A673 (cell line): ENCODE data around the gene THOP1.

Experiments used
- CTCF ChIP-seq: fragments of 300-800, 200-600 bp; sonication (generic); conservative IDR thresholded peaks from 2 replicates; pipeline ENCODE4 v1.5.1; 2017; ENCODE audit warnings: low read depth, mild to moderate bottlenecking, antibody characterized with exemption, low read length, moderate library complexity, mixed read lengths
- EZH2 ChIP-seq: fragments of 200-600 bp; sonication (generic); IDR thresholded peaks from 2 replicates; pipeline ENCODE4 v1.6.1; 2017; ENCODE audit warnings: borderline replicate concordance, low read depth, mild to moderate bottlenecking, mixed read lengths, antibody characterized with exemption, low read length; ENCODE audit not compliant: poor library complexity, severe bottlenecking

- TF ChIP-seq EZH2 (no peak), CTCF (no peak)
These were observed 2.9 kb upstream of the THOP1 start for GRCh38 chr19:2782329-2782935.
